HepG2 (cell line): ENCODE data around the gene TADA1. TPM values are rescaled to one million over a fixed set of nuclear protein-coding genes. Genes with fewer than 3 reads are reported as not detected.

Source experiments
- ATAC-seq: fragments of 200-7000 bp; cut with Tn5 transposase; 3 replicates; pipeline ENCODE4 v1.9.1; 2020; ENCODE audit warnings: mild to moderate bottlenecking, moderate library complexity
- BruUV-seq: library from RNA; stranded (reverse); fragments of 400-500 nt; replicated peaks from 2 replicates; lab custom pipeline; 2021; lab: Mats Ljungman, UMichigan
- CTCF ChIA-PET: fragments of 300-600 bp; formaldehyde crosslinking; extraction: SDS; loops from one replicate; lab custom pipeline; 2021; ENCODE audit warnings: low total read pairs, inconsistent platforms, low intra/inter-chr PET ratio; lab: Yijun Ruan, JAX
- POLR2A ChIA-PET: fragments of 350-600 bp; sonication (Branson Sonifier 250); formaldehyde crosslinking; loops from one replicate; lab custom pipeline; 2020; ENCODE audit warnings: antibody characterized with exemption, inconsistent platforms; lab: Yijun Ruan, JAX
- DNase-seq: peaks from one replicate; pipeline ENCODE4 v3.0.0-alpha.2; 2015; ENCODE audit warnings: low spot score
- FAIRE-seq: peaks from 3 replicates; lab custom pipeline; 2011; peaks lifted over from hg19 to GRCh38; lab: Jason Lieb, UNC
- H2AFZ ChIP-seq: one replicate; pipeline ENCODE4 v1.6.1; 2011; ENCODE audit warnings: low read length, inconsistent platforms
- H3K27ac ChIP-seq: fragments of 300-600 bp; 3 replicates; pipeline ENCODE4 v1.8.0; 2011; ENCODE audit warnings: mixed run types, mild to moderate bottlenecking, mixed read lengths, low read length, inconsistent platforms; ENCODE audit not compliant: insufficient read depth; ENCODE audit errors: extremely low read length
- H3K27me3 ChIP-seq, 2 experiments: fragments of 200-600 bp in 1 of 2; 2 replicates in 1 of 2; 3 replicates in 1 of 2; pipeline versions ENCODE4 v1.6.0 to v1.8.0; 2011; ENCODE audit warnings: low read length in 2 of 2, mild to moderate bottlenecking in 2 of 2, moderate library complexity in 2 of 2, inconsistent platforms in 1 of 2; ENCODE audit not compliant: insufficient read depth in 2 of 2, control insufficient read depth in 1 of 2
- H3K36me3 ChIP-seq, 2 experiments: fragments of 200-600 bp in 1 of 2; replicated peaks in 1 of 2; 2 replicates in 1 of 2; 3 replicates in 1 of 2; pipeline versions ENCODE4 v1.5.1 to v1.8.0; 2011; ENCODE audit warnings: low read length in 2 of 2, inconsistent platforms in 1 of 2; ENCODE audit not compliant: insufficient read depth in 2 of 2, control insufficient read depth in 1 of 2
- H3K4me1 ChIP-seq: 2 replicates; pipeline ENCODE4 v1.5.1; 2012; ENCODE audit warnings: low read length, inconsistent platforms; ENCODE audit not compliant: insufficient read depth
- H3K4me2 ChIP-seq: 2 replicates; pipeline ENCODE4 v1.6.0; 2011; ENCODE audit warnings: low read depth, low read length, inconsistent platforms
- H3K4me3 ChIP-seq, 3 experiments: fragments of 200-600 bp in 1 of 3; sonication (generic), shearing (Covaris generic) in 1 of 3; replicated peaks in 1 of 3; 2 replicates each; pipeline ENCODE4 v1.5.1; 2011 to 2016; ENCODE audit warnings: low read length in 3 of 3, inconsistent platforms in 2 of 3, low read depth in 2 of 3, mild to moderate bottlenecking in 2 of 3, control low read depth in 1 of 3, mixed read lengths in 1 of 3; ENCODE audit not compliant: insufficient read depth in 1 of 3
- H3K79me2 ChIP-seq: one replicate; pipeline ENCODE4 v1.6.1; 2011; ENCODE audit warnings: low read length, inconsistent platforms; ENCODE audit not compliant: insufficient read depth
- H3K9ac ChIP-seq: 2 replicates; pipeline ENCODE4 v1.6.0; 2011; ENCODE audit warnings: mild to moderate bottlenecking, low read depth, low read length, inconsistent platforms; ENCODE audit not compliant: insufficient read depth
- H3K9me3 ChIP-seq: 2 replicates; pipeline ENCODE4 v1.5.1; 2012; ENCODE audit warnings: mild to moderate bottlenecking, low read length
- H4K20me1 ChIP-seq: 2 replicates; pipeline ENCODE4 v1.6.0; 2011; ENCODE audit warnings: inconsistent platforms, mild to moderate bottlenecking, low read length, moderate library complexity; ENCODE audit not compliant: insufficient read depth
- HNF4G ChIP-seq, 2 experiments: sonication (generic) in 1 of 2; formaldehyde crosslinking in 1 of 2; IDR thresholded peaks; 2 replicates each; pipeline versions ENCODE4 v1.4.0 to v1.6.1; 2011 to 2020; ENCODE audit warnings: borderline replicate concordance in 2 of 2, low read depth in 2 of 2, mild to moderate bottlenecking in 2 of 2, low read length in 1 of 2, missing genetic modification reagents in 1 of 2, moderate library complexity in 1 of 2
- JDP2 ChIP-seq: sonication (generic); formaldehyde crosslinking; IDR thresholded peaks from 2 replicates; pipeline ENCODE4 v1.8.1; 2022; ENCODE audit warnings: missing genetic modification reagents, borderline replicate concordance
- PCBP1 ChIP-seq: fragments of 200-400 bp; formaldehyde crosslinking; IDR thresholded peaks from 2 replicates; pipeline ENCODE4 v1.6.1; 2017; ENCODE audit warnings: mild to moderate bottlenecking, low read depth, low read length, borderline replicate concordance
- SP140L ChIP-seq: sonication (generic); formaldehyde crosslinking; IDR thresholded peaks from 2 replicates; pipeline ENCODE4 v1.4.0; 2020; ENCODE audit warnings: missing genetic modification reagents, borderline replicate concordance
- ZNF557 ChIP-seq: sonication (generic); formaldehyde crosslinking; IDR thresholded peaks from 2 replicates; pipeline ENCODE4 v1.4.0; 2020; ENCODE audit warnings: missing genetic modification reagents
- whole genome bisulfite sequencing: methylation state at CpG from one replicate; pipeline ENCODE4 v1.1.6; 2017; ENCODE audit warnings: low lambda C conversion rate; 5-methylcytosine and 5-hydroxymethylcytosine counted together
- in situ Hi-C: cut with HindIII; loops from 2 replicates; pipeline ENCODE4 v1.10.0; 2017; ENCODE audit warnings: low pct_unique_long_range_greater_than_20kb; ENCODE audit not compliant: extremely low pct_ligation_motif_present
- intact Hi-C: fragments of 100-400 bp; cut with micrococcal nuclease; formaldehyde crosslinking; loops from one replicate; pipeline ENCODE4 v1.10.0; 2022; ENCODE audit not compliant: unreplicated experiment
- polyA plus RNA-seq, 8 experiments: library from polyadenylated mRNA; depleted of rRNA in 3 of 8; stranded (reverse) in 7 of 8; unstranded in 1 of 8; fragments of >200 nt; fragmentation: Illumina TruSeq in 4 of 8; extraction: Trizol in 4 of 8; gene quantifications; 2 replicates each; pipeline versions ENCODE4 v1.2.1 to v1.2.3, GENCODE V29; 2011 to 2016; ENCODE audit warnings: low read depth in 4 of 8, missing spikeins in 1 of 8, mixed read lengths in 1 of 8; ENCODE audit not compliant: insufficient read depth in 1 of 8
- total RNA-seq, 5 experiments: library from RNA; depleted of rRNA; stranded (reverse); fragments of >200 nt; fragmentation: Illumina TruSeq; extraction: Trizol; gene quantifications; 2 replicates each; pipeline ENCODE4 v1.2.3, GENCODE V29; 2016; ENCODE audit warnings: low read depth in 1 of 5
- TF ChIP-seq, protein P1 (sequence below): sonication (generic); formaldehyde crosslinking; IDR thresholded peaks from 2 replicates; pipeline ENCODE4 v1.5.0; 2020; ENCODE audit warnings: mild to moderate bottlenecking, missing genetic modification reagents

The TADA1 gene
- total and polyA plus RNA-seq, 2 of the 13 experiments (the other 11 are each of a cell fraction or from before 2014, with no cell fraction given) = 28.3 to 29.1 TPM

DNA sequence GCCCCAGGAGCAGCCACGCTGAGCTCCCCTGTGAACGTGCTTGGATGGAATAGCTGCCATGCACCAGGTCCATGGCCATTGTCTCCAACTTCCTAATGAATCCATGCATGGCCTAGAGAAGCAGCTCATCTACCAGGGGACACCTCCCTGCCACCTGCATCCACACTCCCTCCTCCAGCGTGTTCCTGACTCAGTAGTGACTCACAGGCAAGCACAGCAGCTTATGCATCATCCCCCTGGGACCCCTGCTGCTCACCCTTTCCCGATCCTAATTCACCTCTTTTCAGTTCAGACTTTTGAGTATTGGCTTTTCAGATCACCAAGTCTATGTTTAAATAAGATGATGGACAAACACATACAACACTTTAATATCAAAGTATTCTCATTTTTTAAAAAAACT lies 39.9 kb upstream of the TADA1 start (continued):
- TF ChIP-seq, protein P1, sequence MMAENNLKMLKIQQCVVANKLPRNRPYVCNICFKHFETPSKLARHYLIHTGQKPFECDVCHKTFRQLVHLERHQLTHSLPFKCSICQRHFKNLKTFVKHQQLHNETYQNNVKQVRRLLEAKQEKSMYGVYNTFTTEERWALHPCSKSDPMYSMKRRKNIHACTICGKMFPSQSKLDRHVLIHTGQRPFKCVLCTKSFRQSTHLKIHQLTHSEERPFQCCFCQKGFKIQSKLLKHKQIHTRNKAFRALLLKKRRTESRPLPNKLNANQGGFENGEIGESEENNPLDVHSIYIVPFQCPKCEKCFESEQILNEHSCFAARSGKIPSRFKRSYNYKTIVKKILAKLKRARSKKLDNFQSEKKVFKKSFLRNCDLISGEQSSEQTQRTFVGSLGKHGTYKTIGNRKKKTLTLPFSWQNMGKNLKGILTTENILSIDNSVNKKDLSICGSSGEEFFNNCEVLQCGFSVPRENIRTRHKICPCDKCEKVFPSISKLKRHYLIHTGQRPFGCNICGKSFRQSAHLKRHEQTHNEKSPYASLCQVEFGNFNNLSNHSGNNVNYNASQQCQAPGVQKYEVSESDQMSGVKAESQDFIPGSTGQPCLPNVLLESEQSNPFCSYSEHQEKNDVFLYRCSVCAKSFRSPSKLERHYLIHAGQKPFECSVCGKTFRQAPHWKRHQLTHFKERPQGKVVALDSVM = no peak
- no peak for TF ChIP-seq SP140L

GRCh38 chr1:166915042-166915441 lies 39.0 kb upstream of the TADA1 start:
- no peak overlapping the region for H3K4me2 ChIP-seq
- DNase-seq = no peak
- H3K27me3 ChIP-seq = peaks cover under 1 to 34% of the 10 kb centered on the region in 2 experiments; a peak in 3 of 5 replicates
- FAIRE-seq = no peak
- POLR2A ChIA-PET = no interaction called here
- H4K20me1 ChIP-seq = no peaks in the 10 kb centered on the region
- 11% methylated on average over 1 of the region's 1 CpG for WGBS
- CTCF ChIA-PET = no interaction called here
- TF ChIP-seq PCBP1 (no peak), HNF4G (IDR thresholded peaks at IDR 0.05; ENCODE audit: borderline replicate concordance, low read depth, low read length) (no peak), HNF4G (CRISPR knock-in tag; IDR thresholded peaks at IDR 0.05; ENCODE audit: borderline replicate concordance, low read depth) (no peak), JDP2 (CRISPR knock-in tag) (no peak), ZNF557 (CRISPR knock-in tag) (no peak)
- ATAC-seq = no peak
- H3K4me3 ChIP-seq = no peak overlapping the region
- H3K9ac ChIP-seq = no peak overlapping the region
- H3K36me3 ChIP-seq = no peaks in the 10 kb centered on the region
- in situ Hi-C loops = no loop called here
- intact Hi-C loops = no loop called here
- H3K79me2 ChIP-seq = no peaks in the 10 kb centered on the region
- no peak overlapping the region for H3K27ac ChIP-seq
- no peaks in the 10 kb centered on the region for H3K9me3 ChIP-seq
- H3K4me1 ChIP-seq = no peaks in the 10 kb centered on the region
- no peak overlapping the region for H2AFZ ChIP-seq
- no TSS peak for BruUV-seq
